NCI-H2196 treated with DMSO at 0.1 percent for 48 hours (cell line): ENCODE measurements around the gene MRPS26.
"Not testable (repeated sequence)": the region's sequence is repeated elsewhere in the genome, so short reads cannot be mapped to it uniquely, and the experiment has no call there.

Source experiments
- DNase-seq: peaks from one replicate; lab custom pipeline; 2025; ENCODE audit not compliant: unreplicated experiment; lab: John Stamatoyannopoulos, UW

Gene MRPS26

GRCh38 chr20:3041854-3042409 lies 3.9 kb upstream of the MRPS26 start:
- DNase-seq, result peak; percentile 11

- no peak for DNase-seq
Measured at GRCh38 chr20:3042625-3043024, 3.2 kb upstream of the MRPS26 start.

- no peak for DNase-seq
Measured at GRCh38 chr20:3043322-3043721, 2.5 kb upstream of the MRPS26 start, which contains the start of gene GNRH2. Gene GNRH2, plus strand, starts transcription at chr20:3043622. Its CDS starts 793 bp downstream, at chr20:3044415.

GRCh38 chr20:3044336-3044965 lies 1.4 kb upstream of the MRPS26 start:
- DNase-seq, result no peak

- DNase-seq, result peak; percentile 83
Measured at GRCh38 chr20:3045042-3045815, 623 bp upstream of the MRPS26 start.

GRCh38 chr20:3046677-3047462 lies 1.0 kb downstream of the MRPS26 start:
- DNase-seq, result peak; percentile 27

- no peak for DNase-seq
Measured at GRCh38 chr20:3047486-3048419, 1.9 kb downstream of the MRPS26 start.

GRCh38 chr20:3051385-3052019 lies 5.7 kb downstream of the MRPS26 start:
- no peak for DNase-seq

- DNase-seq, result no peak
Measured at GRCh38 chr20:3059489-3059888, 13.6 kb downstream of the MRPS26 start.

- not testable (repeated sequence) for DNase-seq
Measured at GRCh38 chr20:3064119-3064518, 18.3 kb downstream of the MRPS26 start.

GRCh38 chr20:3067139-3068014 lies 21.5 kb downstream of the MRPS26 start:
- DNase-seq, result no peak

GRCh38 chr20:3068075-3068474 lies 22.2 kb downstream of the MRPS26 start:
- DNase-seq, result no peak

- peak; percentile 17 for DNase-seq
Measured at GRCh38 chr20:3068986-3069900, 23.4 kb downstream of the MRPS26 start.

- no peak for DNase-seq
Measured at GRCh38 chr20:3070725-3071124, 24.9 kb downstream of the MRPS26 start.

GRCh38 chr20:3071266-3071609 lies 25.4 kb downstream of the MRPS26 start:
- no peak for DNase-seq

- DNase-seq, result no peak
Measured at GRCh38 chr20:3071610-3072529, 26.0 kb downstream of the MRPS26 start, which contains the start of gene OXT. Gene OXT, plus strand, starts transcription at chr20:3071620. Its CDS starts 36 bp downstream, at chr20:3071656.
